ENCODE data around the gene PHKG2.

The PHKG2 gene

DNA sequence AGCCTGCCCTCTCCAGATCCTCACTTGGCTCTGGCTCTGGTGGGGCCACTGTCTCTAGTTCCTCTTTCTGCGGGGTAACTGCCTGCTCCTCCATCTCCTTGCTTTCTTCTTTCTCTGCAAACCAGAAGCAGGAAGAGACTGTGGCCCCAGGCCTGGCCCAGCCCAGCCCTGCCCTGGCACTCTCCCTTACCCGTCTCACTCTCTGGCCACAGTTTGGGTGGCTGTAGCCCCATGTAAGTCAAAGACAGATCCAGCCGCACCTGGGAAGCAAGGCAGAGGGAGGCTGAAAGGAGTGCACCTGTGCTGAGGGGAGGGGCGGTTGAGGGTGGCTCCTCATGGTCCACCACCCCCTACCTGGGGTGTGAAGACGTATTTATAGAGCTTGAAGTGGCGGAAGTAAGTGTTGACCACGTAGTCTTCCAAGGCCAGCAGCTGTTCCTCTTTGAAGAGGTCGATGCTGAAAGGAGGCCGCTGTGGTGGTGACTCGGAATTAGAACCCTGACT, 10.8 kb downstream of the PHKG2 start:
- no peak overlapping the region for H3K27ac ChIP-seq
- TF ChIP-seq, protein P1, sequence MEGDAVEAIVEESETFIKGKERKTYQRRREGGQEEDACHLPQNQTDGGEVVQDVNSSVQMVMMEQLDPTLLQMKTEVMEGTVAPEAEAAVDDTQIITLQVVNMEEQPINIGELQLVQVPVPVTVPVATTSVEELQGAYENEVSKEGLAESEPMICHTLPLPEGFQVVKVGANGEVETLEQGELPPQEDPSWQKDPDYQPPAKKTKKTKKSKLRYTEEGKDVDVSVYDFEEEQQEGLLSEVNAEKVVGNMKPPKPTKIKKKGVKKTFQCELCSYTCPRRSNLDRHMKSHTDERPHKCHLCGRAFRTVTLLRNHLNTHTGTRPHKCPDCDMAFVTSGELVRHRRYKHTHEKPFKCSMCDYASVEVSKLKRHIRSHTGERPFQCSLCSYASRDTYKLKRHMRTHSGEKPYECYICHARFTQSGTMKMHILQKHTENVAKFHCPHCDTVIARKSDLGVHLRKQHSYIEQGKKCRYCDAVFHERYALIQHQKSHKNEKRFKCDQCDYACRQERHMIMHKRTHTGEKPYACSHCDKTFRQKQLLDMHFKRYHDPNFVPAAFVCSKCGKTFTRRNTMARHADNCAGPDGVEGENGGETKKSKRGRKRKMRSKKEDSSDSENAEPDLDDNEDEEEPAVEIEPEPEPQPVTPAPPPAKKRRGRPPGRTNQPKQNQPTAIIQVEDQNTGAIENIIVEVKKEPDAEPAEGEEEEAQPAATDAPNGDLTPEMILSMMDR (IDR thresholded peaks at IDR 0.05), result no peak
- TF ChIP-seq ZFX (IDR thresholded peaks at IDR 0.05; ENCODE audit: borderline replicate concordance), result no peak

DNA sequence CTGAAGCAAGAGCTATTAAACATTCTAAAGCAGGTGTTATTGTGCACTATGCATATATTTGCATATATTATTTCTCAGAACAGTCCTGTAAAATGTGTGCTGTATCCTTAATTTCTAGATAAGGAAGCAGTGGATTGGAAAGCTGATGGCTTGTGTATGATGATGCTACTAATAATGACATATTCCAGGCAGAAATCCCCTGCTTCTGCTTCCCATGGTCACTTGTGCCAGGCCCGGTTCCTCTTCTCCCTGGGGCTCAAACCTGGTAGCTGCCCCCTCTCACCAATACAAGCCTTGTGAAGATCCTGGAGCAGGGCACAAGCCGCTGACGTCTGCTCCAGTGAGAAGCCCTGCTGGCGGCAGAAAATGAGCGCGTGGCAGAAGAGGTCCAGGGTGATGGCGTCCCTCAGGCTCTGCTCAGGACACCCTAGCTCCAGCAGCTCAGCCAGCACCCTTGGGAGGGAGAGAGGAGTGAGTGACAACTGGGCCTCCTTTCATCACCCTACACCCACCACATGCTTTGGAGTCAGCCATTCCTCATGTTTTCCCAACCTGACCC, 11.9 kb downstream of the PHKG2 start:
- peak overlapping the region; percentile 91; the same call in 1 of the 2 replicates for H3K27ac ChIP-seq
- no peak for TF ChIP-seq ZFX (IDR thresholded peaks at IDR 0.05; ENCODE audit: borderline replicate concordance)
- TF ChIP-seq, protein P1 (IDR thresholded peaks at IDR 0.05), result no peak

DNA sequence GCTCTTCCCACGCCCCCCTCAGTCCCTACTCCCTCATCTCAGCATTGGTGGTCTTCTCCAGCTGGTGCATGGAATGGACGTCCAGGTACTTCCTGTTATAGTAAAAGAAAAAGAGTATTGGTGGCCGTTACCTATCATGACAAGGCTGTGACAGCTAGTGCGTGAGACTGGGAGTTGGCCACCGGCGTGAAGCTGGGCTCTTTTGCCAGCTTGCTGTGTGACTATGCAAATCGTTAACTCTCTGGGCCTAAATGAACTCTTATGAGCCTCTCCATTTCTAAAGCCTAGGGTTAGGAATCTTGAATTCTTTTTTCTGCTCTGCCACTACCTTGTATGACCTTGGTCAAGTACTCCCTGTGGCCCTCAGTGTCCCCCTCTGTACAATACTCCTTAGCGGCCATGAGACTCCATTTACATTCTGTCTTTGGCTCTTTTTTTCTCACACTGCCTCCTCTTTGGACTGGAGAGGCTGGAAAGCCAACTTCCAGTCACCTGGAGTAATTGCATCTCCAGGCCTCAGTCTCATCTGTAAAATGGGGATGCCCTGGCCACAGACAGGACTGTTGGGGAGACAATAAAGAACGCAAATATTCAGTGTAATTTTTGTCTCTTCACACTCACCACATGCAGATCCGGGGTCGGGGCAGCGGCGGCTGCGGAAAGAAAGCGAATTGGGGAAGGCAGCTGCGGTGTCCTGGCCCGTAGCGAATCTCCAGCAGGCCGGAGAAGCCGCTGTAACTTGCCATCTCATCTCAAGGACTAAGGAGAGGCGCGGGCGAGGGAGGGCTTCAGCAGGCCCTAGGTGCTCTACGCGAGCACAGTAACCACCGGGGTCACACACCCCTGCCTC, 12.6 kb downstream of the PHKG2 start:
- H3K27ac ChIP-seq, result peak overlapping the region; percentile 91
- TF ChIP-seq, protein P1 (IDR thresholded peaks at IDR 0.05), result no peak
- TF ChIP-seq ZFX (IDR thresholded peaks at IDR 0.05; ENCODE audit: borderline replicate concordance), result no peak

DNA sequence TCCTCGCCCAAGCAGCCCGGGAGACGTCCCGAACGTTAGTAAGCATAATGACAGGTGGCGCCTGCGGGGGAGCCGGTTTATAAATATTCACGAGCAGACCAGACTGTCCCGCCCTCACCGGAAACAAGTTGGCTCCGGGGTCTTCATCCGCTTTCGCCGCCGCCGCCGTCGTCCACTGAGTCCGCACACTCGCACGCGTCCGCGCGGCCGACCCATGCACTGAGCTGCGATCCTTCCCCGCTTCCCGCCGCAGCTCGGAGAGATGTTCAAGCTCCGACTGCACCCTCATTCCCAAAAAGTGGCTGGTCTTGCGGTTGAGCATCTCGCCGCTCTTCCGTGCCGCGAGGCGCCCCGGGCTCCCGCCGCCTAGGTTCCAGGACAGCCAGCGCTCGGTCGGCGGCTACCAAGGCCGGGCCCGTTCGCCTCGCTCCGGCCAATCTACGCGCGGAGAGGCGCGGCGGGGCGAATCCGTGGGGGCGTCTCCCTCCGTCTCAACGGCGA, 13.3 kb downstream of the PHKG2 start:
- no peak for TF ChIP-seq ZFX (IDR thresholded peaks at IDR 0.05; ENCODE audit: borderline replicate concordance)
- TF ChIP-seq, protein P1 (IDR thresholded peaks at IDR 0.05), result no peak
- H3K27ac ChIP-seq, result peak overlapping the region; percentile 91

DNA sequence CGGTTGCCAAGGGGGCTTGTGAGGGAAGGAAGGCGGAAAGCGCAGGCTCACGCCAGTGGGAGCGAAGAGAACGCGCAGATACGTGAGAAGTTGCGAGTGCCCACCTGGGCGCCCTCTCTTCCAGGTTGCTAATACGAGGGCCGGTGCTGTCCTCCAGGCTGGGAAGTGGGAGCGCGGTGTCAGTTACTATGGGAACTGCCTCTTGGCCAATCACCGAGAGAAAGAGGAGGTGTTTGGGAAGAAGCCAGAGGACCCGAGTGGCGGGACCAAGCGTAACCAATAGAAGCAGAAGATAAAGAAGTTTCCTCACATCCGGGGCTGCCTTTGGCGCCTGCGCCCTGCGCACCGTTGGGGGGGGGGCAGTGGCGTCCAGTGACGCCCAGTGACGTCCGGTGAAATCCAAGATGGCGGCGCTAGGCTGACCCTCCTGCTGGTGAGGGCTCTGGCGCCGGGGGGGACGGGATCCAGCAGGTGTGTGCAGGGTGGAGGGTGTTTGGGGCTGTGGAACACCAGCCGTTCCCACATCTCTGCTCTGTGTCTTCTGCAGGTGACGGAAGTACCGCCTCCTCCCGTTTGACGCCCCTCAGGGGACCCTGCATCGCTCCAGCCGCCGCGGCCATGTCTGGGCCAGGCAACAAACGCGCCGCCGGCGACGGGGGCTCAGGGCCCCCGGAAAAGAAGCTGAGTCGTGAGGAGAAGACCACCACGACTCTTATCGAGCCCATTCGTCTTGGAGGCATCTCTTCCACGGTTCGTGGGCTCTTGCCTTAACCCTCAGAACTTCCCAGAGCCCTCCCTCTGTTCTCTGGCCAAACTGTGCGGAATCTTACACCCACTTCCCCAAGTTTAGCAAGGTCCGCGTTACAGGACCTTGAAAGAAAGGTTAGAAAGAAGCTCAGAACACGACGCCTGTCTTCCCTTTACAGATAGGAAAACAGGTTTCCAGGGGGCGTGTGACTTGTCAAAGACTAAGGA, 14.0 kb downstream of the PHKG2 start, which contains the start of the genes CFAP119 and RNF40:
TSS of gene CFAP119 (minus strand) at position 135 of the 975 bp plus-strand sequence. CDS start 314 bp downstream, outside the sequence.
TSS of gene RNF40 (plus strand) at position 395 of the 975 bp plus-strand sequence. CDS start at position 619, 224 bp downstream.
- peak within 1 kb of the TSS; percentile 91 for H3K27ac ChIP-seq
- TF ChIP-seq, protein P1 (IDR thresholded peaks at IDR 0.05), result no peak
- TF ChIP-seq ZFX (IDR thresholded peaks at IDR 0.05; ENCODE audit: borderline replicate concordance), result no peak

DNA sequence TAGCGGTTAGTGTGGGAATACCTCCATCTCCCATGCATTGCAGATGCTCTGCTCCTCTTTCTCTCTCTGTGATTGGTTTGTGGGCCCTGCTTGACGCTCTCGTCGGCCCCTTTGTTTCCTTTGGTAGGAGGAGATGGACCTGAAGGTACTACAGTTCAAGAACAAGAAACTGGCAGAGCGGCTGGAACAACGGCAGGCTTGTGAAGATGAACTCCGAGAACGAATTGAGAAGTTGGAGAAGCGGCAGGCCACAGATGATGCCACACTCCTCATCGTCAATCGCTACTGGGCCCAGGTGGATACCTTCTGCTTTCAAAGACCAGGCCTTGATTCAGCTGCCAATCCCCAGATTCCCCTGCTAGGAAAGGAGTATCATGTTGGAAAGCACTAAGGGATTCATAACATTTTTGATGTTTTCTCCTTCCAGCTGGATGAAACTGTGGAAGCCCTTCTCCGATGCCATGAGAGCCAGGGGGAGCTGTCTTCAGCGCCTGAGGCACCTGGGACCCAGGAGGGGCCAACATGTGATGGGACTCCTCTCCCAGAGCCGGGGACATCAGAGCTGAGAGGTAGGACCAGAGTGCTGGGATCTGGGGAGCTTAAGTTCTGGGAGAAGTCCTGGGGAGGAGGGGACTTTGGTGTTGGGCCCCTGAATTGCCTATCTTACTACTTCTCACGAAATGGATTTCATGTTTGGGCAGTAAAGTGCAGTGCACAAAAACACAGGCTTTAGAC, 14.9 kb downstream of the PHKG2 start:
- TF ChIP-seq, protein P1 (IDR thresholded peaks at IDR 0.05), result no peak
- no peak for TF ChIP-seq ZFX (IDR thresholded peaks at IDR 0.05; ENCODE audit: borderline replicate concordance)
- peak overlapping the region; percentile 91 for H3K27ac ChIP-seq

All from 22Rv1 (cell line).